Progenitor cell of endocrine pancreas (in vitro differentiated cells): ENCODE measurements around the gene PRSS23. TPM values are rescaled to one million over a fixed set of nuclear protein-coding genes. Genes with fewer than 3 reads are reported as not detected.
"Not testable (repeated sequence)": the region's sequence is repeated elsewhere in the genome, so short reads cannot be mapped to it uniquely, and the experiment has no call there.

Experiments
- DNase-seq: peaks from one replicate; pipeline ENCODE4 v3.0.0; 2021; ENCODE audit warnings: low spot score; ENCODE audit not compliant: unreplicated experiment
- H3K27ac Mint-ChIP-seq: 2 replicates; pipeline ENCODE4 v1.8.0; 2021; ENCODE audit warnings: mild to moderate bottlenecking, moderate library complexity, mixed read lengths
- H3K27me3 Mint-ChIP-seq: 2 replicates; pipeline ENCODE4 v1.8.0; 2021; ENCODE audit warnings: mixed read lengths
- H3K36me3 Mint-ChIP-seq: 2 replicates; pipeline ENCODE4 v1.8.0; 2022; ENCODE audit warnings: mixed read lengths; ENCODE audit not compliant: insufficient read depth
- H3K4me1 Mint-ChIP-seq: 2 replicates; pipeline ENCODE4 v1.8.0; 2021; ENCODE audit warnings: low read depth, mixed read lengths
- H3K4me3 Mint-ChIP-seq: 2 replicates; pipeline ENCODE4 v1.8.0; 2021; ENCODE audit warnings: low read depth, mild to moderate bottlenecking, moderate library complexity, mixed read lengths
- H3K9me3 Mint-ChIP-seq: 2 replicates; pipeline ENCODE4 v1.8.0; 2021; ENCODE audit warnings: low read depth, mixed read lengths
- CTCF ChIP-seq: fragments of 200-600 bp; sonication (generic); IDR thresholded peaks from one replicate; pipeline ENCODE4 v1.5.0; 2021; ENCODE audit warnings: antibody characterized with exemption, mild to moderate bottlenecking; ENCODE audit not compliant: unreplicated experiment
- total RNA-seq: library from RNA; stranded (reverse); gene quantifications from 2 replicates; pipeline ENCODE4 v1.2.1, GENCODE V29; 2021

PRSS23 gene
- total RNA-seq, 1 donor from 2014 or later = 31.6 TPM

- Mint-ChIP-seq H3K27me3 (peaks cover 7% of the 10 kb centered on the region), H3K36me3 (no peaks in the 10 kb centered on the region), H3K4me1 (peaks cover 24% of the 10 kb centered on the region), H3K27ac (no peak overlapping the region), H3K9me3 (no peaks in the 10 kb centered on the region), H3K4me3 (no peak overlapping the region)
- DNase-seq = no peak
- no peak for TF ChIP-seq CTCF
Measured at GRCh38 chr11:86816251-86816726, 15.9 kb downstream of the PRSS23 start.

- Mint-ChIP-seq H3K9me3 (peaks cover 4% of the 10 kb centered on the region), H3K27ac (no peak overlapping the region), H3K36me3 (peaks cover 5% of the 10 kb centered on the region), H3K4me1 (peaks cover 7% of the 10 kb centered on the region), H3K4me3 (no peak overlapping the region), H3K27me3 (peaks cover 7% of the 10 kb centered on the region)
- no peak for DNase-seq
- peak; percentile 83 for TF ChIP-seq CTCF
Measured at GRCh38 chr11:86818462-86819192, 18.3 kb downstream of the PRSS23 start.

- not testable (repeated sequence) for H3K4me3 Mint-ChIP-seq, H3K27ac Mint-ChIP-seq, H3K4me1 Mint-ChIP-seq, H3K27me3 Mint-ChIP-seq, DNase-seq
- H3K36me3 Mint-ChIP-seq = peaks cover 12% of the 10 kb centered on the region
- peaks cover 14% of the 10 kb centered on the region for H3K9me3 Mint-ChIP-seq
Measured at GRCh38 chr11:86824139-86824538, 23.8 kb downstream of the PRSS23 start.

DNA sequence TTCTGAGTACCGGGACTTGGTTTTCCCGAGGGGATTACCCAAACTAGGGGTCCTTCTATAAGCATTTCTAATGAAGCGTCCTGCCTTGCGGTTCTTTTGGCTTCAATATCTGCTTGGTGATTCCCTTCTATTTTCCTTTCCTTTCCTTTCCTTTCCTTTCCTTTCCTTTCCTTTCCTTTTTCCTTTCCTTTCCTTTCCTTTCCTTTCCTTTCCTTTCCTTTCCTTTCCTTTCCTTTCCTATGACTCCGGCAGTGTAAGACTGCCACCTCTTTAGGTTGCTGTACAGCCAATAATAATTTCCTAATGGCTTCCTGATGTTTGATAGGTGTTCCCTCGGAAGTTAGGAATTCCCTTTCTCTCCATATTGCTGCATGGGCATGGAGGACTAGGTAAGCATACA, 34.0 kb downstream of the PRSS23 start:
- not testable (repeated sequence) for DNase-seq, H3K4me3 Mint-ChIP-seq, H3K36me3 Mint-ChIP-seq, H3K4me1 Mint-ChIP-seq, H3K27ac Mint-ChIP-seq, H3K9me3 Mint-ChIP-seq, H3K27me3 Mint-ChIP-seq

DNA sequence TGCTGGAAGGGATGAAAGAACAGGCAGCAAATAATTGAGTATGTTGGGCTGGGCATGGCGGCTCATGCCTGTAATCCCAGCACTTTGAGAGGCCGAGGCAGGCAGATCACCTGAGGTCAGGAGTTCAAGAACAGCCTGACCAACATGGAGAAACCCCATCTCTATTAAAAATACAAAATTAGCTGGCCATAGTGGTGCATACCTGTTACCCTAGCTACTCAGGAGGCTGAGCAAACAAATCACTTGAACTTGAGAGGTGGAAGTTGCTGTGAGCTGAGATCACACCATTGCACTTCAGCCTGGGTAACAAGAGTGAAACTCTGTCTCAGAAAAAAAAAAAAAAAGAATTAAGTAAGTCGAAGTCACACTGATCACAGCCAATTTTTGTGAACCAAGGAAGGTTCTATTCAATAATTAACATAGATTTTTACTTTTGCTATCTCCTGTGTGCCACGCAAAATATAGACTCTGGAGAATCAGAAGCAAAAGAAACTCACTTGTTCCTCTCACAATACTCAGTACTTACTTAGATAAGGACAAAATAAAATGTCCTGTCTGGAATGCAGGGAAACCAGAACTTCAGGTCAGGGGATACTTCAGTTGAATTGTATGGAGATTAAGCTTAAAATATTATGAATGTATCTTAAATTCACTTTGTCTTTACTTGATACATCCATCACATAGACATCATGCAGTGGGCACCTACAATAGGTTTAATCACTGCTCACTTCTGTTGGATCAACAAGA, 44.6 kb downstream of the PRSS23 start:
- not testable (repeated sequence) for DNase-seq
- H3K9me3 Mint-ChIP-seq = peaks cover 29% of the 10 kb centered on the region

DNA sequence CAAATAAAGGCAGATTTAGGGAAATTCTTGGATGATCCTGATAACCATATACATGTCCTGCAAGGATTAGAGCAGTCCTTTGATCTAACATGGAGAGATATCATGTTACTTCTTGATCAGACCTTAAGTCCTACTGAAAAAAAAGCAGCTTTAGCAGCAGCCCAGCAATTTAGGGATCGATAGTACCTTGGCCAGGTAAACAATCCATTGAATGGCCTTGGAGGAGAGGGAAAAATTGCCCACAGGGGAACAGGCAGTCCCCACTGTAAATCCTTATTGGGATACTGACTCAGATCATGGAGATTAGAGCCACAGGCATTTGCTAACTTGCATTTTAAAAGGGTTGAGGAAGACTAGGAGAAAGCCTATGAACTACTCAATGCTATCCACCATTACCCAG, 47.8 kb downstream of the PRSS23 start:
- Mint-ChIP-seq H3K36me3 (no peaks in the 10 kb centered on the region), H3K4me1 (peaks cover 32% of the 10 kb centered on the region)

More for the DNA sequence above, 44.6 kb downstream of the PRSS23 start:
- not testable (repeated sequence) for H3K36me3 Mint-ChIP-seq, H3K27me3 Mint-ChIP-seq
- Mint-ChIP-seq H3K4me3 (peak overlapping the region; percentile 22), H3K4me1 (peaks cover 31% of the 10 kb centered on the region), H3K27ac (peak overlapping the region; percentile 85)

More for the DNA sequence above, 47.8 kb downstream of the PRSS23 start:
- Mint-ChIP-seq H3K27ac (peak overlapping the region; percentile 21), H3K9me3 (peaks cover 10% of the 10 kb centered on the region), H3K27me3 (no peaks in the 10 kb centered on the region), H3K4me3 (no peak overlapping the region)
- no peak for TF ChIP-seq CTCF
- no peak for DNase-seq
